OCI-LY7 (cell line): ENCODE results near the gene PSMG3. TPM values are rescaled to one million over a fixed set of nuclear protein-coding genes. Genes with fewer than 3 reads are reported as not detected.
"Not testable (repeated sequence)": the region's sequence is repeated elsewhere in the genome, so short reads cannot be mapped to it uniquely, and the experiment has no call there.

Experiments used
- BruUV-seq: library from RNA; stranded (reverse); fragments of 400-500 nt; replicated peaks from 2 replicates; lab custom pipeline; 2021; lab: Mats Ljungman, UMichigan
- CTCF ChIA-PET: fragments of 300-600 bp; sonication (Branson Sonifier 250); formaldehyde crosslinking; loops from one replicate; lab custom pipeline; 2022; ENCODE audit warnings: antibody characterized with exemption; ENCODE audit not compliant: unreplicated experiment; lab: Charles Lee
- POLR2A ChIA-PET: fragments of 300-600 bp; sonication (Branson Sonifier 250); formaldehyde crosslinking; loops from one replicate; lab custom pipeline; 2022; ENCODE audit warnings: antibody characterized with exemption; lab: Charles Lee
- DNase-seq: peaks from one replicate; pipeline ENCODE4 v3.0.0-alpha.2; 2015; ENCODE audit warnings: low spot score
- H2AFZ ChIP-seq: fragments of 200-600 bp; sonication (generic), shearing (Covaris generic); 2 replicates; pipeline ENCODE4 v1.6.1; 2014; ENCODE audit warnings: mild to moderate bottlenecking, antibody characterized with exemption, low read length, moderate library complexity
- H3K27ac ChIP-seq: fragments of 200-600 bp; sonication (generic); 2 replicates; pipeline ENCODE4 v1.5.1; 2014; ENCODE audit warnings: mixed run types, low read depth, mild to moderate bottlenecking, moderate library complexity, low read length, inconsistent platforms; ENCODE audit not compliant: poor library complexity, severe bottlenecking
- H3K36me3 ChIP-seq: fragments of 200-600 bp; sonication (generic); 2 replicates; pipeline ENCODE4 v1.6.1; 2014; ENCODE audit warnings: mild to moderate bottlenecking, antibody characterized with exemption, low read length, moderate library complexity, mixed read lengths; ENCODE audit not compliant: insufficient read depth
- H3K4me1 ChIP-seq: fragments of 200-600 bp; sonication (generic); 2 replicates; pipeline ENCODE4 v1.5.1; 2014; ENCODE audit warnings: mild to moderate bottlenecking, low read length; ENCODE audit not compliant: insufficient read depth, poor library complexity, severe bottlenecking
- H3K4me2 ChIP-seq: fragments of 200-600 bp; sonication (generic); 2 replicates; pipeline ENCODE4 v1.6.1; 2014; ENCODE audit warnings: mild to moderate bottlenecking, low read length
- H3K4me3 ChIP-seq: fragments of 200-600 bp; sonication (generic); 2 replicates; pipeline ENCODE4 v1.5.1; 2014; ENCODE audit warnings: mild to moderate bottlenecking, low read depth, low read length; ENCODE audit not compliant: poor library complexity, severe bottlenecking
- H3K79me2 ChIP-seq: fragments of 200-600 bp; sonication (generic); 2 replicates; pipeline ENCODE4 v1.6.1; 2016; ENCODE audit warnings: low read depth, mild to moderate bottlenecking, low read length, moderate library complexity, mixed read lengths; ENCODE audit not compliant: insufficient read depth
- H3K9me2 ChIP-seq: fragments of 200-600 bp; sonication (generic); 2 replicates; pipeline ENCODE4 v1.6.1; 2016; ENCODE audit warnings: mild to moderate bottlenecking, low read length, mixed read lengths; ENCODE audit not compliant: insufficient read depth
- H3K9me3 ChIP-seq: fragments of 200-600 bp; sonication (generic); 2 replicates; pipeline ENCODE4 v1.6.1; 2014; ENCODE audit warnings: mild to moderate bottlenecking, mixed run types, low read length, mixed read lengths
- H4K20me1 ChIP-seq: fragments of 200-600 bp; sonication (generic); 2 replicates; pipeline ENCODE4 v1.6.1; 2014; ENCODE audit warnings: mild to moderate bottlenecking, antibody characterized with exemption, low read length, moderate library complexity, mixed read lengths; ENCODE audit not compliant: insufficient read depth
- EZH2phosphoT487 ChIP-seq: fragments of 200-600 bp; sonication (generic); IDR thresholded peaks from 2 replicates; pipeline ENCODE4 v1.6.1; 2018; ENCODE audit warnings: low read depth, borderline replicate concordance, mild to moderate bottlenecking, mixed run types, antibody characterized with exemption, low read length, moderate library complexity, mixed read lengths
- intact Hi-C: fragments of 100-400 bp; cut with micrococcal nuclease; formaldehyde crosslinking; loops from one replicate; pipeline ENCODE4 v1.10.0; 2022; ENCODE audit not compliant: unreplicated experiment
- total RNA-seq, 2 experiments: library from RNA; depleted of rRNA in 1 of 2; stranded (reverse); fragments of >200 nt in 1 of 2; shearing (Covaris generic) in 1 of 2; gene quantifications; 2 replicates each; pipeline ENCODE4 v1.2.3, GENCODE V29; 2014 to 2022
- TF ChIP-seq, protein P1 (sequence below): fragments of 200-600 bp; sonication (generic); conservative IDR thresholded peaks from 2 replicates; pipeline ENCODE4 v1.5.1; 2014; ENCODE audit warnings: mild to moderate bottlenecking, antibody characterized with exemption, low read length, moderate library complexity, mixed read lengths

PSMG3 gene
- total RNA-seq, 2 experiments from 2014 or later = 63.7 to 129 TPM

GRCh38 chr7:1521456-1521855 is 48.4 kb downstream of the PSMG3 start:
- CTCF ChIA-PET = interaction anchor here (1.0 kb wide), 1 partner anchor 10 kb away, joined by 3 read pairs; no protein-coding TSS in a partner anchor
- no peak for DNase-seq
- TF ChIP-seq, protein P1, sequence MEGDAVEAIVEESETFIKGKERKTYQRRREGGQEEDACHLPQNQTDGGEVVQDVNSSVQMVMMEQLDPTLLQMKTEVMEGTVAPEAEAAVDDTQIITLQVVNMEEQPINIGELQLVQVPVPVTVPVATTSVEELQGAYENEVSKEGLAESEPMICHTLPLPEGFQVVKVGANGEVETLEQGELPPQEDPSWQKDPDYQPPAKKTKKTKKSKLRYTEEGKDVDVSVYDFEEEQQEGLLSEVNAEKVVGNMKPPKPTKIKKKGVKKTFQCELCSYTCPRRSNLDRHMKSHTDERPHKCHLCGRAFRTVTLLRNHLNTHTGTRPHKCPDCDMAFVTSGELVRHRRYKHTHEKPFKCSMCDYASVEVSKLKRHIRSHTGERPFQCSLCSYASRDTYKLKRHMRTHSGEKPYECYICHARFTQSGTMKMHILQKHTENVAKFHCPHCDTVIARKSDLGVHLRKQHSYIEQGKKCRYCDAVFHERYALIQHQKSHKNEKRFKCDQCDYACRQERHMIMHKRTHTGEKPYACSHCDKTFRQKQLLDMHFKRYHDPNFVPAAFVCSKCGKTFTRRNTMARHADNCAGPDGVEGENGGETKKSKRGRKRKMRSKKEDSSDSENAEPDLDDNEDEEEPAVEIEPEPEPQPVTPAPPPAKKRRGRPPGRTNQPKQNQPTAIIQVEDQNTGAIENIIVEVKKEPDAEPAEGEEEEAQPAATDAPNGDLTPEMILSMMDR = no peak
- TF ChIP-seq EZH2phosphoT487 = no peak
- no peaks in the 10 kb centered on the region for H4K20me1 ChIP-seq
- no peaks in the 10 kb centered on the region for H3K79me2 ChIP-seq
- no peaks in the 10 kb centered on the region for H3K36me3 ChIP-seq
- no peak overlapping the region for H3K27ac ChIP-seq
- H3K4me2 ChIP-seq = no peak overlapping the region
- BruUV-seq = no TSS peak
- no peaks in the 10 kb centered on the region for H3K9me2 ChIP-seq
- H3K9me3 ChIP-seq = no peaks in the 10 kb centered on the region
- peaks cover 12% of the 10 kb centered on the region for H3K4me1 ChIP-seq
- no peak overlapping the region for H3K4me3 ChIP-seq
- intact Hi-C loops = no loop called here
- POLR2A ChIA-PET = no interaction called here
- H2AFZ ChIP-seq = no peak overlapping the region

DNA sequence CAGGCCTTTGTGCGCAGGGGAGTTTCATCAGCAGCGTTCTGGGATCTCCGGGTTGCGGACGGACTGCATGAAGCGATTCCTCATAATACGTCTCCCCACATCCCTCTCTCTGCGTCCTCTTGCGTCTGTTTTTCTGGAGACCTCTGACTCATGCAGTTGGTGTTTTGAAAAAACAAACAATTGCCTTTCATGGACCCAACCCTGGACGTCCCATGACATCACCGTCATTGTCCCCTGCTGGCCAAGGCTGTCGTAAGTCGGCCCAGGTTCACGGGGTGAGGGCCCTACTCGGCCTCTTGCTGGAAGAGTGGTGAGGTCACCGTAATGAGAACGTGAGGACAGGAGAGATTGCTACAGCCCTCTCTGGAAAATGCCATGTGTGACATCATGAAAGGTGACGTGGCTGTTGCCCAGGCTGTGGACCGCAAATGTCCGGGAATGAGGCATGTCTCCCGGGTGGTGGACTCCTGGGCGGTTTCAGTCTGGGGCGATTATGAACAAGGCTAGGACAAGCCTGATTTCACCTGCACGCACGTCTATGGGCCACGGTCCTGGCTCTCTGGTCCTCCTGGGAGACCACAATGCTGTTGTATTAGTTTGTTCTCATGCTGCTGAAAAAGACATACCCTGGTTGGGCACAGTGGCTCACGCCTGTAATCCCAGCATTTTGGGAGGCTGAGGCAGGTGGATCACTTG is 49.1 kb downstream of the PSMG3 start:
- Histone ChIP-seq H3K36me3 (no peaks in the 10 kb centered on the region), H3K4me2 (no peak overlapping the region), H3K79me2 (no peaks in the 10 kb centered on the region), H3K4me3 (no peak overlapping the region), H4K20me1 (no peaks in the 10 kb centered on the region), H3K9me2 (no peaks in the 10 kb centered on the region), H3K4me1 (peaks cover 12% of the 10 kb centered on the region), H3K9me3 (no peaks in the 10 kb centered on the region), H2AFZ (no peak overlapping the region), H3K27ac (no peak overlapping the region)
- ChIA-PET CTCF (no interaction called here), POLR2A (no interaction called here)
- DNase-seq = no peak
- TF ChIP-seq, protein P1 = no peak
- no peak for TF ChIP-seq EZH2phosphoT487
- intact Hi-C loops = no loop called here
- BruUV-seq = no TSS peak

DNA sequence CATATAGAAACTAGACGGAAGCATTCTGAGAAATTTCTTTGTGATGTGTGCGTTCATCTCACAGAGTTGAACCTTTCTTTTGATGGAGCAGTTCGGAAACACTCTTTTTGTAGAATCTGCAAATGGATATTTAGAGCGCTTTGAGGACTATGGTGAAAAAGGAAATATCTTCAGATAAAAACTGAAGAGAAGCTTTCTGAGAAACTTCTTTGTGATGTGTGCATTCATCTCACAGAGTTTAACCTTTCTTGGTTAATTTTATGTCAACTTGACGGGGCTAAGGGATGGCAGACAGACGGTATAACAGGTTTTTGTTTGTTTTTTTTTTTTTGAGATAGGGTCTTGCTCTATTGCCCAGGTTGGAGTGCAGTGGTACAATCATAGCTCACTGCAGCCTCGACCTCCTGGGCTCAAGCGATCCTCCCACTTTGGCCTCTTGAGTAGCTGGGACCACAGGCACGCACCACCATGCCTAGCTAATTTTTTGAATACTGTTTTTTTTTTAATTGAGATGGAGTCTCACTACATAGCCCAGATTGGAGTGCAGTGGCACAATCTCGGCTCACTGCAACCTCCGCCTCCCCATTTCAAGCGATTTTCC is 50.4 kb downstream of the PSMG3 start:
- DNase-seq, H3K79me2 ChIP-seq, H3K9me3 ChIP-seq, H4K20me1 ChIP-seq, H3K4me2 ChIP-seq, H3K4me3 ChIP-seq, H3K4me1 ChIP-seq, H3K36me3 ChIP-seq, CTCF ChIA-PET, H3K27ac ChIP-seq, intact Hi-C loops, H2AFZ ChIP-seq, H3K9me2 ChIP-seq, BruUV-seq: not testable (repeated sequence)
- POLR2A ChIA-PET = interaction anchor here (1.0 to 1.5 kb wide), 2 partner anchors 8 to 13 kb away, joined by 4 to 5 read pairs; no protein-coding TSS in a partner anchor

Other genes starting within 250 kb of the PSMG3 start
- 1.1 and 1.4 TPM in 2 replicates for gene MICALL2, start 110.6 kb downstream of the PSMG3 start, total RNA-seq (2014; rRNA removed; shearing (Covaris generic))
- gene MICALL2, start 110.6 kb downstream of the PSMG3 start, total RNA-seq (2022) = 4.5 and 5.5 TPM in 2 replicates
- 61.5 and 83.6 TPM in 2 replicates for gene INTS1, start 65.6 kb downstream of the PSMG3 start, total RNA-seq (2014; rRNA removed; shearing (Covaris generic))
- gene INTS1, start 65.6 kb downstream of the PSMG3 start, total RNA-seq (2022) = 187 and 188 TPM in 2 replicates
- 25.2 and 26.1 TPM in 2 replicates for gene MAFK, start 39.3 kb downstream of the PSMG3 start, total RNA-seq (2014; rRNA removed; shearing (Covaris generic))
- 32.7 and 39.0 TPM in 2 replicates for gene MAFK, start 39.3 kb downstream of the PSMG3 start, total RNA-seq (2022)
- gene TMEM184A, start 13.8 kb downstream of the PSMG3 start, total RNA-seq (2014; rRNA removed; shearing (Covaris generic)) = 0.19 and 0.77 TPM in 2 replicates
- gene TMEM184A, start 13.8 kb downstream of the PSMG3 start, total RNA-seq (2022) = not detected in 2 replicates
- gene ELFN1, start 100.2 kb upstream of the PSMG3 start, total RNA-seq (2014; rRNA removed; shearing (Covaris generic)) = not detected in 2 replicates
- gene ELFN1, start 100.2 kb upstream of the PSMG3 start, total RNA-seq (2022) = not detected in 2 replicates